ENCODE results near the gene COL4A1. TPM values are rescaled to one million over a fixed set of nuclear protein-coding genes. Genes with fewer than 3 reads are reported as not detected.

COL4A1 gene
- total and polyA plus RNA-seq, 2 of the 13 experiments (the other 11 are each of a cell fraction or from before 2014, with no cell fraction given) = not detected

DNA sequence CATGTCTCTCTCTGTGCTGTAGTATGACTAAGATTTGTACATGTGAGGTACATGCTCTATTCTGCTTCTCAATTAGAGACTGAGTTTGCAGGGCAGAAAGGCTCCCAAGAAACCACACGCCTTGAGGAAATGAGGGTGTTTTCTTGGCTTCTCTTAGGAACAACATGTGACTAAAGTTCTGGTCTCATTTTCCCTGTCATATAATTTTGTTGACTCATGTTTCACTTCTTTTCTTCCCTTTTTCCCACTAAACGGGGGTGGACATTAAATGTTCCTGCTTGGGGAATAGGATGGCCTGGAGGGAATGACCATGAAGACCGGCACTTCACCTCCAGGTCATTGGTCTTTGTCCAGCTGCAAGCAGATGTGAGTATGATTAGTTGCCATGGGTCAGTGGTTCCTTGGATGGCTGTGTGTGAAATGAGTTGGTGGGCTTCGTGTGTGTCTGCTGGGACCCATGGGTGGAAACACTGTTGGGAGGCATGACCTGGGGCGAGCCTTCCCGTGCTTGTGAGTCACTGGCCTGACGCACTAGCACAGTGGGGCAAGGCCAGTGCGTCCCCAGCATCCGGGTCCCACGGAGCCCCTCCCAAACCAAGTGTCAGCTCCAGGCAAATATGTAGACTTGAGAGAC, 56.6 kb downstream of the COL4A1 start (continued):
- TF ChIP-seq ARHGAP35 (CRISPR knock-in tag; IDR thresholded peaks at IDR 0.05; ENCODE audit: borderline replicate concordance) (no peak), ZNF468 (CRISPR knock-in tag; IDR thresholded peaks at IDR 0.05) (no peak), ZMAT3 (CRISPR knock-in tag; conservative IDR thresholded peaks at IDR 0.05) (no peak), HNF4G (IDR thresholded peaks at IDR 0.05; ENCODE audit: borderline replicate concordance, low read depth, low read length) (no peak), HNF4G (CRISPR knock-in tag; IDR thresholded peaks at IDR 0.05; ENCODE audit: borderline replicate concordance, low read depth) (no peak)

DNA sequence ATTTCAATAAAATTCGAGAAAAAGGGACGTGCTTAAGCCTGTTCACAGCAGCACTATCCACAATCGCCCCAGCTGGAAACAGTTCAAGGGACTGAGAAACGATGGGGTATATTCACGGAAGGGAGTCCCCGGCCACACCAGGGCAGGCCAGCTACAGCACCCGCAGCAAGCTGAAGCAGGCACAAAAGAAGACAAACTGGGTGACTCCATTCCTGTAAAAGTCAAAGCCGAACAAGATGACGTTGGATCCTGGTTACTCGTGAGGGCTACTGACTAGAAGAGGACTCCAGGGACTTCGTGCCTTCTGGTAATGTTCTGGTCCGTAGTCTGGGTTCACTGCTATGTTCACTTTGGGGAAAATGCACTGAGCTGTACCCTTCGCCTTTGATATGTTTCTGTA, 57.6 kb downstream of the COL4A1 start:
- POLR2A ChIA-PET = no interaction called here
- Histone ChIP-seq H3K27ac (ENCODE audit: extremely low read length, insufficient read depth, low read length) (no peak overlapping the region), H4K20me1 (ENCODE audit: insufficient read depth, low read length) (no peaks in the 10 kb centered on the region), H3K4me3 (replicated peaks in 1 of 3; ENCODE audit: insufficient read depth in 1 of 3, low read depth in 2 of 3, low read length in 3 of 3) (no peak overlapping the region), H3K9me3 (ENCODE audit: low read length) (no peaks in the 10 kb centered on the region), H3K9ac (ENCODE audit: insufficient read depth, low read depth, low read length) (no peak overlapping the region), H3K4me1 (ENCODE audit: insufficient read depth, low read length) (no peaks in the 10 kb centered on the region), H3K79me2 (ENCODE audit: insufficient read depth, low read length) (no peaks in the 10 kb centered on the region), H3K36me3 (replicated peaks in 1 of 2; ENCODE audit: control insufficient read depth in 1 of 2, insufficient read depth in 2 of 2, low read length in 2 of 2) (no peaks in the 10 kb centered on the region), H2AFZ (ENCODE audit: low read length) (no peak overlapping the region), H3K27me3 (ENCODE audit: control insufficient read depth in 1 of 2, insufficient read depth in 2 of 2, low read length in 2 of 2) (peaks cover 3 to 13% of the 10 kb centered on the region in 2 experiments; a peak in 3 of 5 replicates), H3K4me2 (ENCODE audit: low read depth, low read length) (no peak overlapping the region)
- ATAC-seq (no peak), DNase-seq (ENCODE audit: low spot score) (no peak), FAIRE-seq (no peak)
- intact Hi-C loops (cut with micrococcal nuclease; ENCODE audit: unreplicated experiment) = no loop called here
- CTCF ChIA-PET (ENCODE audit: low intra/inter-chr PET ratio, low total read pairs) = no interaction called here
- no TSS peak for BruUV-seq (replicated peaks)
- WGBS (ENCODE audit: low lambda C conversion rate) = 24% methylated on average over 13 of the region's 13 CpGs
- in situ Hi-C loops (cut with HindIII; ENCODE audit: extremely low pct_ligation_motif_present, low pct_unique_long_range_greater_than_20kb) = no loop called here
- TF ChIP-seq, protein P1, sequence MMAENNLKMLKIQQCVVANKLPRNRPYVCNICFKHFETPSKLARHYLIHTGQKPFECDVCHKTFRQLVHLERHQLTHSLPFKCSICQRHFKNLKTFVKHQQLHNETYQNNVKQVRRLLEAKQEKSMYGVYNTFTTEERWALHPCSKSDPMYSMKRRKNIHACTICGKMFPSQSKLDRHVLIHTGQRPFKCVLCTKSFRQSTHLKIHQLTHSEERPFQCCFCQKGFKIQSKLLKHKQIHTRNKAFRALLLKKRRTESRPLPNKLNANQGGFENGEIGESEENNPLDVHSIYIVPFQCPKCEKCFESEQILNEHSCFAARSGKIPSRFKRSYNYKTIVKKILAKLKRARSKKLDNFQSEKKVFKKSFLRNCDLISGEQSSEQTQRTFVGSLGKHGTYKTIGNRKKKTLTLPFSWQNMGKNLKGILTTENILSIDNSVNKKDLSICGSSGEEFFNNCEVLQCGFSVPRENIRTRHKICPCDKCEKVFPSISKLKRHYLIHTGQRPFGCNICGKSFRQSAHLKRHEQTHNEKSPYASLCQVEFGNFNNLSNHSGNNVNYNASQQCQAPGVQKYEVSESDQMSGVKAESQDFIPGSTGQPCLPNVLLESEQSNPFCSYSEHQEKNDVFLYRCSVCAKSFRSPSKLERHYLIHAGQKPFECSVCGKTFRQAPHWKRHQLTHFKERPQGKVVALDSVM (CRISPR knock-in tag; IDR thresholded peaks at IDR 0.05) = no peak
- TF ChIP-seq E2F1 (CRISPR knock-in tag; IDR thresholded peaks at IDR 0.05) = no peak
- TF ChIP-seq SOX5 (CRISPR knock-in tag; IDR thresholded peaks at IDR 0.05; ENCODE audit: borderline replicate concordance) = no peak
- no peak for TF ChIP-seq HNF4G (IDR thresholded peaks at IDR 0.05; ENCODE audit: borderline replicate concordance, low read depth, low read length)
- TF ChIP-seq HNF4G (CRISPR knock-in tag; IDR thresholded peaks at IDR 0.05; ENCODE audit: borderline replicate concordance, low read depth) = no peak
- TF ChIP-seq, protein P2, sequence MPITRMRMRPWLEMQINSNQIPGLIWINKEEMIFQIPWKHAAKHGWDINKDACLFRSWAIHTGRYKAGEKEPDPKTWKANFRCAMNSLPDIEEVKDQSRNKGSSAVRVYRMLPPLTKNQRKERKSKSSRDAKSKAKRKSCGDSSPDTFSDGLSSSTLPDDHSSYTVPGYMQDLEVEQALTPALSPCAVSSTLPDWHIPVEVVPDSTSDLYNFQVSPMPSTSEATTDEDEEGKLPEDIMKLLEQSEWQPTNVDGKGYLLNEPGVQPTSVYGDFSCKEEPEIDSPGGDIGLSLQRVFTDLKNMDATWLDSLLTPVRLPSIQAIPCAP (CRISPR knock-in tag; IDR thresholded peaks at IDR 0.05; ENCODE audit: low read depth) = no peak
- TF ChIP-seq MEIS1 (CRISPR knock-in tag; IDR thresholded peaks at IDR 0.05; ENCODE audit: borderline replicate concordance) = no peak
- no peak for TF ChIP-seq ZNF781 (CRISPR knock-in tag; IDR thresholded peaks at IDR 0.05; ENCODE audit: borderline replicate concordance, not compliant biosample characterization)
- TF ChIP-seq CHCHD3 (CRISPR knock-in tag; IDR thresholded peaks at IDR 0.05) = no peak
- TF ChIP-seq ZNF652 (CRISPR knock-in tag; IDR thresholded peaks at IDR 0.05; ENCODE audit: borderline replicate concordance, low read depth) = no peak
- TF ChIP-seq, protein P3, sequence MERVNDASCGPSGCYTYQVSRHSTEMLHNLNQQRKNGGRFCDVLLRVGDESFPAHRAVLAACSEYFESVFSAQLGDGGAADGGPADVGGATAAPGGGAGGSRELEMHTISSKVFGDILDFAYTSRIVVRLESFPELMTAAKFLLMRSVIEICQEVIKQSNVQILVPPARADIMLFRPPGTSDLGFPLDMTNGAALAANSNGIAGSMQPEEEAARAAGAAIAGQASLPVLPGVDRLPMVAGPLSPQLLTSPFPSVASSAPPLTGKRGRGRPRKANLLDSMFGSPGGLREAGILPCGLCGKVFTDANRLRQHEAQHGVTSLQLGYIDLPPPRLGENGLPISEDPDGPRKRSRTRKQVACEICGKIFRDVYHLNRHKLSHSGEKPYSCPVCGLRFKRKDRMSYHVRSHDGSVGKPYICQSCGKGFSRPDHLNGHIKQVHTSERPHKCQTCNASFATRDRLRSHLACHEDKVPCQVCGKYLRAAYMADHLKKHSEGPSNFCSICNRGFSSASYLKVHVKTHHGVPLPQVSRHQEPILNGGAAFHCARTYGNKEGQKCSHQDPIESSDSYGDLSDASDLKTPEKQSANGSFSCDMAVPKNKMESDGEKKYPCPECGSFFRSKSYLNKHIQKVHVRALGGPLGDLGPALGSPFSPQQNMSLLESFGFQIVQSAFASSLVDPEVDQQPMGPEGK (CRISPR knock-in tag; IDR thresholded peaks at IDR 0.05) = no peak
- no peak for TF ChIP-seq ZBTB42 (CRISPR knock-in tag; IDR thresholded peaks at IDR 0.05)
